ENCODE data around the gene SMC1B.

- no peak for TF ChIP-seq CTCF (IDR thresholded peaks at IDR 0.05 in 8 of 11, conservative IDR thresholded peaks at IDR 0.05 in 3 of 11)
- TF ChIP-seq POLR2A (IDR thresholded peaks at IDR 0.05), result no peak
Observed at GRCh38 chr22:45455212-45455611, 41.8 kb upstream of the SMC1B start.

Measured in spleen (tissue), 7 donors.